ENCODE results near the gene NRN1. TPM values are rescaled to one million over a fixed set of nuclear protein-coding genes. Genes with fewer than 3 reads are reported as not detected.

Gene NRN1
- total RNA-seq, 2 donors from 2014 or later: 1.1 TPM

DNA sequence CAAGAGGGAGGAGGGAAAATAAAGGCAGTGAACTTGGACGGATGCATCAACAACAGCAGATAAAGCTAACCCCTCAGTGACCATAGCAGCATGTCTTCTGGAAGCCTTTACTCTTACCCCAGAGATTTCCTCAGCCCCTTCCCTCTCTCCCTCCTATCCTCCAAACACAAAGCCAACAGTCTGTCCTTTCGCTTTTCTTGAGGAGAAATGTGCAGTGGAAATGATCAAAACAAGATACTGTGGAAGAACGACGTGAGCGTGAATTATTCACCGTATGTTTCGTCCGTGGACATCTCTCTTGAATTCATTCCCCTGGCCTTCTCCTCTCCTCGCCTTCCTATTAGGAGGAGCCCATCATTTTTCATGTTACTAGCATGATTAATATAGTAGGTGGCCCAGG, 8.5 kb downstream of the NRN1 start:
- WGBS: 34% methylated on average over 9 of the region's 9 CpGs
- H3K36me3 ChIP-seq: no peaks in the 10 kb centered on the region
- H3K27me3 ChIP-seq (replicated peaks; ENCODE audit: insufficient read depth): peaks cover 79% of the 10 kb centered on the region
- H3K27ac ChIP-seq: no peak overlapping the region
- DNase-seq (ENCODE audit: low spot score): no peak
- H3K4me1 ChIP-seq (replicated peaks): peaks cover under 1% of the 10 kb centered on the region
- TF ChIP-seq CTCF (IDR thresholded peaks at IDR 0.05) (no peak), POLR2AphosphoS5 (IDR thresholded peaks at IDR 0.05) (no peak), POLR2A (IDR thresholded peaks at IDR 0.05) (no peak)
- no peak overlapping the region for H3K4me3 ChIP-seq
- H3K9me3 ChIP-seq: no peaks in the 10 kb centered on the region
- intact Hi-C loops (cut with DNase I): loop anchor here (10.0 kb wide), 1 partner anchor 853 kb away; no protein-coding TSS in a partner anchor

DNA sequence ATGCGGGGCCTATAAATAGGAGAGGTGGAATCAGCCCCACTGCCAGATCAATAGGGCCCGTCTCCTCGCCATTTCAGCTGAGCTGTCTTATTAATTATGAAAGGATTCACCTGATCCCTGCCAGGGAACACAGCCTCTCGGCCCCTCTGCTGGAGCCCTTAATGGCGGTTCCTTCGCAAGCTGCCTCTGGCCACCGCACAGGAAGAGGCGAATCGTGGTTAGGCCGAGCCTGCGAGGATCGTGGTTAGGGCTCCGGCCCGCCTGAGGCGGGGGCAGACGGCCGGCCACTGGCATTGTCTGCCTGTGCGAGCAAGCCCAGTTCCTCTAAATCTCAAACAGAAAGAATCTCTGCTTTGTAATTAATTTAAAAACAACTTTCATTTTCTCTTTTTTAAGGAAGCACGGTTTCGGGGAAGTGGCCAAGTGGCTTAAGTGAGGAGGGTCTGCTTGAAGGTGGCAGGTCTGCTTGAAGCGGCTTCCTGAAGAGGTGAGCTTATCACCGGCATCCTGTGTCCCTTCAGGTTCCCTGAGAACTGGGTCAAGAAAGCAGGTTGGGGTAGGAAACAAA, 9.2 kb downstream of the NRN1 start:
- no peak overlapping the region for H3K27ac ChIP-seq
- 13% methylated on average over 22 of the region's 22 CpGs for WGBS
- H3K4me1 ChIP-seq (replicated peaks): no peaks in the 10 kb centered on the region

GRCh38 chr6:5996714-5997419, 9.9 kb downstream of the NRN1 start:
- 4% methylated on average over 48 of the region's 48 CpGs for WGBS
- Histone ChIP-seq H3K27ac (no peak overlapping the region), H3K36me3 (no peaks in the 10 kb centered on the region), H3K4me1 (replicated peaks) (no peaks in the 10 kb centered on the region), H3K9me3 (no peaks in the 10 kb centered on the region), H3K4me3 (peak overlapping the region; percentile 17 to 22), H3K27me3 (replicated peaks; ENCODE audit: insufficient read depth) (peaks cover 71% of the 10 kb centered on the region)
- TF ChIP-seq POLR2AphosphoS5 (IDR thresholded peaks at IDR 0.05): no peak
- no peak for TF ChIP-seq POLR2A (IDR thresholded peaks at IDR 0.05)
- TF ChIP-seq CTCF (IDR thresholded peaks at IDR 0.05): no peak
- intact Hi-C loops (cut with DNase I): loop anchor here (10.0 kb wide), 1 partner anchor 852 kb away; no protein-coding TSS in a partner anchor
- DNase-seq (ENCODE audit: low spot score): no peak

More for the DNA sequence above, 9.2 kb downstream of the NRN1 start:
- intact Hi-C loops (cut with DNase I): loop anchor here (10.0 kb wide), 1 partner anchor 853 kb away; no protein-coding TSS in a partner anchor
- Histone ChIP-seq H3K9me3 (no peaks in the 10 kb centered on the region), H3K4me3 (peak overlapping the region in 1 of 2 donors; percentile 22), H3K27me3 (replicated peaks; ENCODE audit: insufficient read depth) (peaks cover 75% of the 10 kb centered on the region), H3K36me3 (no peaks in the 10 kb centered on the region)
- TF ChIP-seq CTCF (IDR thresholded peaks at IDR 0.05): no peak
- TF ChIP-seq POLR2AphosphoS5 (IDR thresholded peaks at IDR 0.05): no peak
- TF ChIP-seq POLR2A (IDR thresholded peaks at IDR 0.05): no peak
- no peak for DNase-seq (ENCODE audit: low spot score)

DNA sequence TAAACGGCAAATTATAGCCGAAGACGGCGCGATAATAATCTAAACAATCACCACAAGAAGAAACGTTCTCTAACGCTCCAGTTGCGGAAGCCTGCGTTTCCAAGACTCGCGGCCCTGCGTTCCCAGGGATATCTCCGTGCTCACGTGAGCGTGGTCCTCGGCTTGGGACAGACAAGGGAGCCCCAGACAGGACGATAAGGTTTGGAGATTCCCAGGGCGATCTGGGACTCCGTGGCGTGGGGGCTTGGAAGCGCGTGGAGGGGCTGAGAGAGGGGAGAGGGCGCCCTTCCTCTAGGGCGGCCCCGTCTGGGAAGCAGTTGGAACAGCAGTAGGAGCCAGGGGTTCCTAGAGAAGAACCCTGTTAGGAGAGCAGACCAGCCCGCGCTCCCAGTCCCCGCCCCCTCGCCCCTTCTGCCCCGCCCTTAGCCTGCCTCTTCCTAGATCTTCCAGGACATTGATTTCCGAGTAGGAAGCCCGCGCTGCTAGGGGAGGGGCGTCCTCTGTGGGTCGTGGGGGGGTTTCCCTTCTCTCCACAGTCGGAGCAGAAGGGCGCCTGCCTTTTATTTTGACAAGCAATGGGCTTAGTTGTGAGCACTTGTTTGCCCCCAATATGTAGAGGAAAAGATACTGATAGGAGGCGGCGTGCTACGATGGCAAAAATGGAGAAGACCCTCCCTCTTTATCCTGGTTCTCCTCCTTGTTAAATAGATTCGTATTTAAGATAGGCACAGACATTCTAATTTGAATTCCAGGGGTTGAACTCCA, 10.6 kb downstream of the NRN1 start:
- H3K9me3 ChIP-seq: no peaks in the 10 kb centered on the region
- H3K4me3 ChIP-seq: peak overlapping the region; percentile 17 to 22
- no peak for DNase-seq (ENCODE audit: low spot score)
- intact Hi-C loops (cut with DNase I): loop anchor here (10.0 kb wide), 1 partner anchor 851 kb away; no protein-coding TSS in a partner anchor
- WGBS: 3% methylated on average over 38 of the region's 41 CpGs
- TF ChIP-seq POLR2AphosphoS5 (IDR thresholded peaks at IDR 0.05) (no peak), CTCF (IDR thresholded peaks at IDR 0.05) (no peak), POLR2A (IDR thresholded peaks at IDR 0.05) (no peak)
- no peaks in the 10 kb centered on the region for H3K36me3 ChIP-seq
- H3K4me1 ChIP-seq (replicated peaks): no peaks in the 10 kb centered on the region
- peaks cover 64% of the 10 kb centered on the region for H3K27me3 ChIP-seq (replicated peaks; ENCODE audit: insufficient read depth)
- no peak overlapping the region for H3K27ac ChIP-seq

Data from prostate gland (tissue), 2 donors.